Brain microvascular endothelial cell (primary cell): ENCODE data around the gene KNDC1.

Source experiments
- DNase-seq: peaks from one replicate; pipeline ENCODE4 v3.0.0-alpha.2; 2020
- H3K27ac ChIP-seq: fragments of 250-450 bp; sonication (Bioruptor Pico); 2 replicates; pipeline ENCODE4 v1.5.1; 2020; ENCODE audit warnings: mild to moderate bottlenecking, moderate library complexity
- H3K27me3 ChIP-seq: fragments of 250-450 bp; sonication (Bioruptor Pico); replicated peaks from 2 replicates; pipeline ENCODE4 v1.5.1; 2020; ENCODE audit warnings: mild to moderate bottlenecking
- H3K36me3 ChIP-seq: fragments of 250-450 bp; sonication (Bioruptor Pico); replicated peaks from 2 replicates; pipeline ENCODE4 v1.5.1; 2020; ENCODE audit warnings: mild to moderate bottlenecking
- H3K4me3 ChIP-seq: 2 replicates; pipeline ENCODE4 v1.5.1; 2011; ENCODE audit warnings: low read depth, mild to moderate bottlenecking, control low read depth, low read length, moderate library complexity
- in situ Hi-C: cut with HindIII; loops from 2 replicates; pipeline ENCODE4 v1.10.0; 2017; ENCODE audit warnings: low sequenced_read_pairs, low pct_ligation_motif_present
- TF ChIP-seq, protein P1 (sequence below): IDR thresholded peaks from 2 replicates; pipeline ENCODE4 v1.5.1; 2011; ENCODE audit warnings: low read depth, mild to moderate bottlenecking, moderate library complexity, low read length, control low read depth, inconsistent platforms; ENCODE audit errors: missing control alignments

Gene KNDC1

DNA sequence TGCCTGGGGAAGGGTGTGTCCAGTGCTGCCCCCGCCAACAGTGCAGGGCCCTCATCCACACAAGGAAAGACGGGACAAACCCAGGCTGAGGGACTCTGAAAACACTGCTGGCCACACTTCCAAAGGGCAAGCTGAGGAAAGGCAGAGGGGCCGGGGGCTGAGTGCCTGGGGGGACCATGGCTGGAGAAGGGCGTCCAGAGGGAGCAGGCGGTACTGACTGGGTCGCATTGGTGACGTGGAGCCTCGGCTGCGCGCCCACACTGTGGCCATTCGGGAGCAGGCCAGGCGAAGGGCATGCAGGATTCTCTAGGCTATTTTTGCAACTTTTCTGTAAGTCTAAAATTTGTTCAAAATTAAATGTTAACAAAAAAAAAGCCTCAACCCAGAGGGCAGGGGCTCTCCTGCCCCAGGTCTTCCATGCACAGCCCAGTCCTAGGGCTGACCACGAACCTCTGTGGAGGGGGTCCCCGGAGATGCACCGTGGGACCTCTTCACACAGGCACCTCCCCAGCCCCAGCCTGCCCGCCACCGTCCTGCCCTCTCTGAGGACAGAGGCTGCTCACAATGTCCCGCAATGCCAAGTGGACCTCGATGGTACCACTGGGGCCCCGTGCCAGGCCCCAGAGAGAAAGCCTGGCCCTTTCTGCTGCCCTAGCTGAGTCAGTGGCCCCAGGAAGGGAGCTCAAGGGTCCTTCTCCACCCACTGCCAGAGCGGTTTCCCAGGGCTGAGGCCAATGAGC is 106.2 kb downstream of the KNDC1 start:
- H3K27ac ChIP-seq = no peak overlapping the region
- in situ Hi-C loops = no loop called here
- no peaks in the 10 kb centered on the region for H3K36me3 ChIP-seq
- TF ChIP-seq, protein P1, sequence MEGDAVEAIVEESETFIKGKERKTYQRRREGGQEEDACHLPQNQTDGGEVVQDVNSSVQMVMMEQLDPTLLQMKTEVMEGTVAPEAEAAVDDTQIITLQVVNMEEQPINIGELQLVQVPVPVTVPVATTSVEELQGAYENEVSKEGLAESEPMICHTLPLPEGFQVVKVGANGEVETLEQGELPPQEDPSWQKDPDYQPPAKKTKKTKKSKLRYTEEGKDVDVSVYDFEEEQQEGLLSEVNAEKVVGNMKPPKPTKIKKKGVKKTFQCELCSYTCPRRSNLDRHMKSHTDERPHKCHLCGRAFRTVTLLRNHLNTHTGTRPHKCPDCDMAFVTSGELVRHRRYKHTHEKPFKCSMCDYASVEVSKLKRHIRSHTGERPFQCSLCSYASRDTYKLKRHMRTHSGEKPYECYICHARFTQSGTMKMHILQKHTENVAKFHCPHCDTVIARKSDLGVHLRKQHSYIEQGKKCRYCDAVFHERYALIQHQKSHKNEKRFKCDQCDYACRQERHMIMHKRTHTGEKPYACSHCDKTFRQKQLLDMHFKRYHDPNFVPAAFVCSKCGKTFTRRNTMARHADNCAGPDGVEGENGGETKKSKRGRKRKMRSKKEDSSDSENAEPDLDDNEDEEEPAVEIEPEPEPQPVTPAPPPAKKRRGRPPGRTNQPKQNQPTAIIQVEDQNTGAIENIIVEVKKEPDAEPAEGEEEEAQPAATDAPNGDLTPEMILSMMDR = no peak
- no peaks in the 10 kb centered on the region for H3K27me3 ChIP-seq
- H3K4me3 ChIP-seq = no peak overlapping the region
- DNase-seq = no peak

DNA sequence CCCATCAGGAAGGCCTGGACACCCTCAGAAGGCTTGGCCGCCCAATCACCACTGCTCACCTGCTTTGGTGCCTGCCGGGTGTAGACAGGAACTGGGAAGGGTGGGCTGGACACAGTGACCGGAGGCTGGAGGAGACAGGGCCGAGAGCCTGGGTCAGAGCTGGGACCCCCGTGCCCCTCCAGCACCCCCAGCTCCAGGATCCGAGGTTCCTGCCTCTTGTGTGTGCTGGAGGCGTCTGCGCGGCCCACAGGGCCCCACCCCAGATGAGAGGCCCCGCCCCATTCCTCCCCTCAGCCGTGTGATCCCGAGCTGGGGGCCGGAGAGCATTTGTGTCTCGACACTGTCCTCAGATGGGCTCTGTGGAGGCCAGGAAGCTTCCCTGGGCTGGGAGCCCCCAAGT is 107.3 kb downstream of the KNDC1 start:
- Histone ChIP-seq H3K36me3 (no peaks in the 10 kb centered on the region), H3K27me3 (no peaks in the 10 kb centered on the region), H3K4me3 (no peak overlapping the region), H3K27ac (no peak overlapping the region)
- in situ Hi-C loops = no loop called here
- DNase-seq = no peak
- TF ChIP-seq, protein P1 = no peak

DNA sequence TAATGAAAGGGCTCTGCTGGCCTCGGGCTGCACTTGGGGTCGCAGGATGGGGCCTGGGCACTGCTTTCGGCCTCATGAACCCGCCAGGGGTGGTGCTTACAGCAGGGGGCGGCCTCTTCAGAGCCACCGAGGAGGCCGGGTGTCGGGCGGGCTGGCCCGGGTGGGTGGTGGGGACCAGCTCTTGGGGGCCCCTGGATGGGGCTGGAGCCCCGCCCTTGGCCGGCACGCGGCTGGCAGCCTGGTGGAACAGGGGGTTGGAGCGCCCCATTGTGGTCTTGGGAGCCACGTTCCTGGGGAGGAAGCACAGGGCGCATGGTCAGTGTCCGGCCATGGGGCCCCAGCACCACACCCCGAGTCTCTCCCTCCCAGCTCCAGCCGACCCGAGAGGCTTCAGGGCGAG is 107.8 kb downstream of the KNDC1 start:
- in situ Hi-C loops = no loop called here

DNA sequence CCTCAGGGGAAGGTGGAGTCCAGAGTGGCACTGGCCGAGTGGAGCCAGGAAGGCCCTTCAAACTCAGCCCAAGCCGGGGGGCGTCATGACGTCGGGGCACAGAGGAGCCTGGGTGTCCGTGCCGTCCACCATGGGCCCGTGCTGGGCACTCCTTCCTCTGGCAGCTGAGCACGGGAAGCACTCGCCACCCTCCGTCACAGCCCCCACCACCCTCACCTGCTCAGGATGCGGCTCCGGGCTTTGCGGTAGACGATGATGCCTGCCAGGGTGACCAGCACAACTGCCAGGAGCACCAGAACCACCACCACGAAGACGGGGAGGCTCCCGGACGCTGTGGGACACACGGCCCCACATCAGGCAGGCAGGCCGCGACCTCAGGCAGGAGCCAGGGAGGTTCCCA is 108.5 kb downstream of the KNDC1 start:
- no peak for DNase-seq
- in situ Hi-C loops = no loop called here

More for the DNA sequence above, 107.8 kb downstream of the KNDC1 start:
- no peak for DNase-seq
- TF ChIP-seq, protein P1 = no peak
- Histone ChIP-seq H3K36me3 (no peaks in the 10 kb centered on the region), H3K4me3 (no peak overlapping the region), H3K27me3 (no peaks in the 10 kb centered on the region), H3K27ac (no peak overlapping the region)

DNA sequence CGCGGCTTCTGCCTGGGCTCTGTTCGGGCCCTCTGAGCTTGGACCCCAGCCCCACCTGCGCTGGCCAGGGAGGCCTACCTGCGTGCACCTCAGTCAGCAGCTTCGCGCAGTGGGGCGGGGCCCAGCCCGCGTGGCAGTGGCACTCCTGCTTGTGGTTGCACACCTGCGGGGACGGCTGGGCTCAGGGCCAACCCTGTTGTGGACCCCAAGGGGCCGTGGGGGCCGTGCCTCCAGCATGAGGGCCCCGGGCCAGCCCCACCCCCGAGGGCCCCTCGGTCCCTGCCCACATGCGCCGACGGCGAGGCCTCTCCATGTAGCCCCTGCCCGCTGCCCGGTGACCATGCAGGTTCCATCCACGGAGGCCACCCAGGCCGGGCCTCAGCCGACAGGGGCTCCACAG is 109.3 kb downstream of the KNDC1 start:
- in situ Hi-C loops = no loop called here

More for the DNA sequence above, 108.5 kb downstream of the KNDC1 start:
- H3K27ac ChIP-seq = no peak overlapping the region
- TF ChIP-seq, protein P1 = no peak
- no peaks in the 10 kb centered on the region for H3K27me3 ChIP-seq
- H3K4me3 ChIP-seq = no peak overlapping the region
- H3K36me3 ChIP-seq = no peaks in the 10 kb centered on the region

More for the DNA sequence above, 109.3 kb downstream of the KNDC1 start:
- Histone ChIP-seq H3K27ac (no peak overlapping the region), H3K27me3 (no peaks in the 10 kb centered on the region), H3K36me3 (no peaks in the 10 kb centered on the region), H3K4me3 (no peak overlapping the region)
- TF ChIP-seq, protein P1 = no peak
- DNase-seq = no peak
